ENCODE measurements around the gene INPP4B.

- TF ChIP-seq, protein P1, sequence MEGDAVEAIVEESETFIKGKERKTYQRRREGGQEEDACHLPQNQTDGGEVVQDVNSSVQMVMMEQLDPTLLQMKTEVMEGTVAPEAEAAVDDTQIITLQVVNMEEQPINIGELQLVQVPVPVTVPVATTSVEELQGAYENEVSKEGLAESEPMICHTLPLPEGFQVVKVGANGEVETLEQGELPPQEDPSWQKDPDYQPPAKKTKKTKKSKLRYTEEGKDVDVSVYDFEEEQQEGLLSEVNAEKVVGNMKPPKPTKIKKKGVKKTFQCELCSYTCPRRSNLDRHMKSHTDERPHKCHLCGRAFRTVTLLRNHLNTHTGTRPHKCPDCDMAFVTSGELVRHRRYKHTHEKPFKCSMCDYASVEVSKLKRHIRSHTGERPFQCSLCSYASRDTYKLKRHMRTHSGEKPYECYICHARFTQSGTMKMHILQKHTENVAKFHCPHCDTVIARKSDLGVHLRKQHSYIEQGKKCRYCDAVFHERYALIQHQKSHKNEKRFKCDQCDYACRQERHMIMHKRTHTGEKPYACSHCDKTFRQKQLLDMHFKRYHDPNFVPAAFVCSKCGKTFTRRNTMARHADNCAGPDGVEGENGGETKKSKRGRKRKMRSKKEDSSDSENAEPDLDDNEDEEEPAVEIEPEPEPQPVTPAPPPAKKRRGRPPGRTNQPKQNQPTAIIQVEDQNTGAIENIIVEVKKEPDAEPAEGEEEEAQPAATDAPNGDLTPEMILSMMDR (IDR thresholded peaks at IDR 0.05): no peak
- no peak for TF ChIP-seq POLR2A (IDR thresholded peaks at IDR 0.05)
Measured at GRCh38 chr4:142238589-142238988, 607.5 kb downstream of the INPP4B start.

All from body of pancreas (tissue), 4 donors.